MCF 10A (cell line): ENCODE measurements around the gene KSR1. TPM values are rescaled to one million over a fixed set of nuclear protein-coding genes. Genes with fewer than 3 reads are reported as not detected.

Experiments
- BruUV-seq: library from RNA; stranded (reverse); fragments of 400-500 nt; replicated peaks from 2 replicates; lab custom pipeline; 2021; lab: Mats Ljungman, UMichigan
- CTCF ChIA-PET: fragments of 300-600 bp; sonication (Branson Sonifier 250); formaldehyde crosslinking; extraction: SDS; loops from one replicate; lab custom pipeline; 2021; ENCODE audit warnings: antibody characterized with exemption, inconsistent platforms; lab: Yijun Ruan, JAX
- POLR2A ChIA-PET: fragments of 300-600, 350-650 bp; sonication (Branson Sonifier 250); formaldehyde crosslinking; extraction: SDS; loops from one replicate; lab custom pipeline; 2020; ENCODE audit warnings: antibody characterized with exemption, inconsistent platforms; lab: Yijun Ruan, JAX
- DNase-seq: peaks from one replicate; pipeline ENCODE4 v3.0.0-alpha.2; 2018; ENCODE audit not compliant: unreplicated experiment
- H3K27ac Mint-ChIP-seq: one replicate; pipeline ENCODE4 v1.8.0; 2022; ENCODE audit warnings: mild to moderate bottlenecking, low read depth, mixed read lengths; ENCODE audit not compliant: unreplicated experiment
- H3K27me3 Mint-ChIP-seq: one replicate; pipeline ENCODE4 v1.8.0; 2022; ENCODE audit warnings: mixed read lengths; ENCODE audit not compliant: insufficient read depth, unreplicated experiment
- H3K36me3 Mint-ChIP-seq: one replicate; pipeline ENCODE4 v1.8.0; 2022; ENCODE audit warnings: mild to moderate bottlenecking, moderate library complexity, mixed read lengths; ENCODE audit not compliant: insufficient read depth, unreplicated experiment
- H3K4me1 Mint-ChIP-seq: one replicate; pipeline ENCODE4 v1.8.0; 2022; ENCODE audit warnings: mixed read lengths; ENCODE audit not compliant: insufficient read depth, unreplicated experiment
- H3K4me3 Mint-ChIP-seq: one replicate; pipeline ENCODE4 v1.8.0; 2022; ENCODE audit warnings: mild to moderate bottlenecking, moderate library complexity, mixed read lengths; ENCODE audit not compliant: unreplicated experiment
- H3K9me3 Mint-ChIP-seq: one replicate; pipeline ENCODE4 v1.8.0; 2022; ENCODE audit warnings: mixed read lengths; ENCODE audit not compliant: unreplicated experiment
- CTCF ChIP-seq: fragments of 200-600 bp; IDR thresholded peaks from one replicate; pipeline ENCODE4 v1.8.0; 2022; ENCODE audit warnings: antibody characterized with exemption, mild to moderate bottlenecking; ENCODE audit not compliant: unreplicated experiment
- intact Hi-C: fragments of 100-400 bp; cut with micrococcal nuclease; formaldehyde crosslinking; loops from 2 replicates; pipeline ENCODE4 v1.14.1; 2022
- total RNA-seq: library from RNA; stranded (reverse); gene quantifications from 2 replicates; pipeline ENCODE4 v1.2.3, GENCODE V29; 2022

The KSR1 gene
- total RNA-seq, 1 experiment from 2014 or later = 7.2 TPM

GRCh38 chr17:27597188-27597580 is 140.9 kb downstream of the KSR1 start:
- Mint-ChIP-seq H3K4me1 (peaks cover 21% of the 10 kb centered on the region), H3K4me3 (no peak overlapping the region), H3K9me3 (peaks cover 8% of the 10 kb centered on the region), H3K27me3 (no peaks in the 10 kb centered on the region), H3K27ac (no peak overlapping the region), H3K36me3 (no peaks in the 10 kb centered on the region)
- ChIA-PET POLR2A (interaction anchor here (1.1 kb wide), 1 partner anchor 103 kb away, joined by 4 read pairs; no protein-coding TSS in a partner anchor), CTCF (interaction anchor here (0.9 to 26.4 kb wide), 7 partner anchors 54 to 360 kb away, joined by 3 to 580 read pairs (median 102); no protein-coding TSS in a partner anchor)
- no TSS peak for BruUV-seq
- DNase-seq = no peak
- intact Hi-C loops = loop anchor here (5.0 kb wide), 1 partner anchor 360 kb away; no protein-coding TSS in a partner anchor
- TF ChIP-seq CTCF = no peak

GRCh38 chr17:27597783-27598320 is 141.6 kb downstream of the KSR1 start:
- H3K36me3 Mint-ChIP-seq = no peaks in the 10 kb centered on the region
- peaks cover 21% of the 10 kb centered on the region for H3K4me1 Mint-ChIP-seq
- CTCF ChIA-PET = interaction anchor here (0.6 to 26.4 kb wide), 12 partner anchors 10 to 556 kb away, joined by 3 to 580 read pairs (median 6); partner anchors contain the start of gene KSR1
- no peak for DNase-seq
- BruUV-seq = no TSS peak
- no peak overlapping the region for H3K4me3 Mint-ChIP-seq
- POLR2A ChIA-PET = interaction anchor here (1.1 kb wide), 1 partner anchor 103 kb away, joined by 4 read pairs; no protein-coding TSS in a partner anchor
- no peak overlapping the region for H3K27ac Mint-ChIP-seq
- TF ChIP-seq CTCF = no peak
- H3K27me3 Mint-ChIP-seq = no peaks in the 10 kb centered on the region
- peaks cover 8% of the 10 kb centered on the region for H3K9me3 Mint-ChIP-seq
- intact Hi-C loops = loop anchor here (5.0 kb wide), 1 partner anchor 361 kb away; no protein-coding TSS in a partner anchor

- no peak for DNase-seq
- POLR2A ChIA-PET = interaction anchor here (0.7 to 2.1 kb wide), 3 partner anchors 104 to 246 kb away, joined by 3 to 21 read pairs (median 4); no protein-coding TSS in a partner anchor
- Mint-ChIP-seq H3K36me3 (no peaks in the 10 kb centered on the region), H3K27me3 (no peaks in the 10 kb centered on the region), H3K9me3 (peaks cover 8% of the 10 kb centered on the region), H3K27ac (no peak overlapping the region), H3K4me3 (no peak overlapping the region), H3K4me1 (peaks cover 21% of the 10 kb centered on the region)
- CTCF ChIA-PET = interaction anchor here (0.7 to 26.4 kb wide), 21 partner anchors 10 to 395 kb away, joined by 3 to 580 read pairs (median 8); partner anchors contain the start of gene KSR1
- no TSS peak for BruUV-seq
- intact Hi-C loops = loop anchor here (5.0 kb wide), 1 partner anchor 361 kb away; no protein-coding TSS in a partner anchor
- no peak for TF ChIP-seq CTCF
These were observed 142.2 kb downstream of the KSR1 start for GRCh38 chr17:27598337-27599050.

- H3K27ac Mint-ChIP-seq = no peak overlapping the region
- no peak overlapping the region for H3K4me3 Mint-ChIP-seq
- no TSS peak for BruUV-seq
- POLR2A ChIA-PET = interaction anchor here (0.6 to 2.1 kb wide), 14 partner anchors 47 to 365 kb away, joined by 3 to 21 read pairs (median 4); no protein-coding TSS in a partner anchor
- no peak for DNase-seq
- CTCF ChIA-PET = interaction anchor here (0.5 to 26.4 kb wide), 56 partner anchors 9 to 403 kb away, joined by 3 to 580 read pairs (median 7); partner anchors contain the start of gene KSR1
- H3K9me3 Mint-ChIP-seq = peaks cover 8% of the 10 kb centered on the region
- intact Hi-C loops = loop anchor here (1.0 kb wide), 3 partner anchors 106 to 247 kb away; no protein-coding TSS in a partner anchor
- H3K27me3 Mint-ChIP-seq = no peaks in the 10 kb centered on the region
- no peak for TF ChIP-seq CTCF
- H3K4me1 Mint-ChIP-seq = peaks cover 21% of the 10 kb centered on the region
- H3K36me3 Mint-ChIP-seq = no peaks in the 10 kb centered on the region
These were observed 144.2 kb downstream of the KSR1 start for GRCh38 chr17:27600471-27600870.
